ENCODE data around the gene MXI1. TPM values are rescaled to one million over a fixed set of nuclear protein-coding genes. Genes with fewer than 3 reads are reported as not detected.

Gene MXI1
- total RNA-seq, 4 donors from 2014 or later, result 58.2 to 100 (median 82.2) TPM

DNA sequence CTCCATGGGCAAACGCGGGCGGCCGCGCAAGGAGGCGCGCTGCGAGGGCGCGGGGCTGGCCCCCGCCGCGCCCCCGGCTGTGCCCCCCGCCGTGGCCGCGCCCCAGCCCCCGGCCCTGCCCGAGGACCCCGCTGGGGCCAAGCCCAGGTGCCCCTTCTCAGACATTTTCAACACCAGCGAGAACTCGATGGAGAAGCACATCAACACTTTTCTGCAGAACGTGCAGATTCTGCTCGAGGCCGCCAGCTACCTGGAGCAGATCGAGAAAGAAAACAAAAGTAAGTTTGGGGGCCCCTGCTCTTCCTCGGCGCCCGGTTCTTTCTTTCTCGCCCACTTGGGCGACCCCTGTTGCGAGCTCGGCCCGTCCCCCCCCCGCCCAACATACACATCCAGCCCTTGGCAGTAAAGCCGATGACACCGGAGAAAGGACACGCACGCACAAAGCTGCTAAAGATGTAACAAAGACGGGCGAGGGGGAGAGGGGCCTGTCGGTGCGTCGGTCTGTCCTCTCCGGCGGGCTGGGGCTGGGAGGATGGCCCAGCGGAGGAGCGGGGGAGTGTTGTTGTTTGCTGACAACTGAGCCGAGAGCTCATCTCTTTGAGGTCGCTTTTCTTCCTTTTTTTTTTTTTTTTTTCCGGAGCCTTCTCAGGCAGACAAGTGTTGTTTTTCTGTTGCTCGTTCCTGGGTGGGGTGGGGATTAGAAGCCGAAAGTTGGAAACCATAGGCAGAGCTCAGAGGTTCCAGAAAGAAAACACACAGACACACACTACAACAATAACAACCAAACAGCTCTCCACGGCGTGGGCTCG is 604 bp downstream of the MXI1 start:
- TF ChIP-seq, protein P1, sequence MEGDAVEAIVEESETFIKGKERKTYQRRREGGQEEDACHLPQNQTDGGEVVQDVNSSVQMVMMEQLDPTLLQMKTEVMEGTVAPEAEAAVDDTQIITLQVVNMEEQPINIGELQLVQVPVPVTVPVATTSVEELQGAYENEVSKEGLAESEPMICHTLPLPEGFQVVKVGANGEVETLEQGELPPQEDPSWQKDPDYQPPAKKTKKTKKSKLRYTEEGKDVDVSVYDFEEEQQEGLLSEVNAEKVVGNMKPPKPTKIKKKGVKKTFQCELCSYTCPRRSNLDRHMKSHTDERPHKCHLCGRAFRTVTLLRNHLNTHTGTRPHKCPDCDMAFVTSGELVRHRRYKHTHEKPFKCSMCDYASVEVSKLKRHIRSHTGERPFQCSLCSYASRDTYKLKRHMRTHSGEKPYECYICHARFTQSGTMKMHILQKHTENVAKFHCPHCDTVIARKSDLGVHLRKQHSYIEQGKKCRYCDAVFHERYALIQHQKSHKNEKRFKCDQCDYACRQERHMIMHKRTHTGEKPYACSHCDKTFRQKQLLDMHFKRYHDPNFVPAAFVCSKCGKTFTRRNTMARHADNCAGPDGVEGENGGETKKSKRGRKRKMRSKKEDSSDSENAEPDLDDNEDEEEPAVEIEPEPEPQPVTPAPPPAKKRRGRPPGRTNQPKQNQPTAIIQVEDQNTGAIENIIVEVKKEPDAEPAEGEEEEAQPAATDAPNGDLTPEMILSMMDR (IDR thresholded peaks at IDR 0.05; ENCODE audit: low read depth), result no peak

DNA sequence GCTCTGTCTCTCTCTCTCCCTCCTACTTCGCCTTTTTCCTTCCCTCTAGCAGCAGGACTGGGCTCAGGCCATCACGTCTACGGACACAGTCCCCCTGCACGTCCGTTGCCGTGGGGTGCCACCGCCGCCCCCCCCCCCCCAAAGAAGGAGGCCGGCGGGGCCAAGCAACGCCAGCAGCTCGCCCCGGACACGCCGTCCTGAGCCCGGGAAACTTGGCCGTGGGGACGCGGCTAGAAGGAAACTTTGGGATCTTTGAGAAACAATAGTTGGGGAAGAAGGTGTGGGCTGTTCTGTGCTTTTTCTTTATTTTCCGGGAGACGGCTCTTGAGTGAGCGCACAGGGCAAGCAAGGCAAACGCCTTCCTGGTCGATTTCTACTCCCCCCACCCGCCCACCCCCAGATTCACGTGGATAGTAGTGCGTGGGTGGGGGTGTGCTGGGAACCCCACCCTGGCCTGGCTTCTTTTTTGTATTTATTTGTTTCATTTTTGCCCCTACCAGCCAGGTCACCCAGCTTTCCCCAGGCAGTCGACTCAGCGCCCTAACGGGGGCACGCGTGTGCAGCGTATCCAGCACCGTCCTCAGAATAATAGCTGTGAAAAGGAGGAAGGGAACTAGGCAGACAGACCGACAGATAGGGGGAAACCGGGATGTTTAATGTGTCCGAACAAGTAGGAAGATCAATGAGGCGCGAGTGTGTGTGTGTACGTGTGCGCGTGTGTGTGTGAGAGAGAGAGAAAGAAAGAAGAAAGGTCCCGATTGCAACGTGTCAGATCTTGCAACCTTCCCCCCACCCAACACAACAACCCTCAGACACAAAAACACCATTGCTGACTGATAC is 1.4 kb downstream of the MXI1 start:
- TF ChIP-seq, protein P1 (IDR thresholded peaks at IDR 0.05; ENCODE audit: low read depth), result no peak

DNA sequence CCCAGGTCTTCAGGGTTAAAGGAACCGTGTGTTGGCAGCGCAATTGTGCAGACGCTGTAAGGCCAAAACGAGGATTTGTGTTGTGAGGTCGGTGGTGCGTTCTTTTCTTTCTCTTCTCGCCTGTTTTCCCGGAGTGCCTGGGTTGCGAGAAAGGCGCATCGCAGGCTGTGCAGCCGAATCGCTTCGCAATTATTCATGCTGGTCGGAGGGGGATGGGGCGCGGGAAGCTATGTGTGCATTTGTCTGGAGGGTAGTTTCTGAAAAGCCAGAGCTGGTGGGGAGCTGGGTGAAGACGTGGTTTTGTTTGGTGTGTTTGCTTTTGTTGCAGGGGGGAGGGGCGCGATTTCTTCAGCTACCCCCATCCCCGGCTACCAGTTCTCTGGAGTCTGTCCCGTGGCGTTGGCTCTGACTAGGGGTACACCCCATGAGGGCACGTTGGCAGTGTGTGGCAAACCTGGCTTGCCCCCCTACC is 2.1 kb downstream of the MXI1 start:
- TF ChIP-seq, protein P1 (IDR thresholded peaks at IDR 0.05; ENCODE audit: low read depth), result no peak

DNA sequence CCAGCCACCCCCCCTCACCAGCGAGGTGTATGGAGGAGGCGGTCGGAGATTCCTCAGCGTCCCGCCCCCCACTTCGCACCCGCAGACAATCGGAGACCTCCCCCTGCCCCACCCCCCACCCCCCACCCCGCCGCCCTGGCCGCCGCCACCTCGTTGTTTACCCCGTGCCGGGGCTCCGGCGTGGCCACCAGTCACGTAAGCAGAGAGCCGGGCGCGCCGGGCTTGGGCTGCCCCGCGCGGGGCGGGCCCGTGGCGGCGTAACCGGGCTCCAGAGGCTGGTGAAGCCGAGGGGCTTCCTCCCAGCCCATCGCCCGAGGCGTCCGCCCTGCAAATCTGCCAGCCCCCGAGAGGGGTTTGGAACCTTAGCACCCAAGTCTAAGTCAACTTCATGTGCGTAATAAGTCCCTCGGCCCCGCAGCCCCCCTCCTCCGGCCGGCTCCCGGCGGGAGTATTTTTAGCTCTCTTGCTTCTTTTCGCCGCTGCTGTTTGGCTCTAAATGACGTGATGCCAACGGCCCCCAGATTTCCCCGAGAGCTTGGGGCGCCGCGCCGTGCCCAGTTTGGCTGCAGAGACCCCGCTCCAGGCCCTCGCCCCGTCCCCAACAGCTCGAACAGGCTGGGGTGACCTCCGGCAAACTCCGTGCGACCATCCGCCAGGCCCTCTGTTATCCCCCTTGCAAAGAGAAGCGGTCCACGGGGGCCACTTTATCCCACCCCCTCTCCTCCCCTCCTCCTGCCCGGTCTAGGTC is 2.7 kb downstream of the MXI1 start:
- TF ChIP-seq, protein P1 (IDR thresholded peaks at IDR 0.05; ENCODE audit: low read depth), result no peak

DNA sequence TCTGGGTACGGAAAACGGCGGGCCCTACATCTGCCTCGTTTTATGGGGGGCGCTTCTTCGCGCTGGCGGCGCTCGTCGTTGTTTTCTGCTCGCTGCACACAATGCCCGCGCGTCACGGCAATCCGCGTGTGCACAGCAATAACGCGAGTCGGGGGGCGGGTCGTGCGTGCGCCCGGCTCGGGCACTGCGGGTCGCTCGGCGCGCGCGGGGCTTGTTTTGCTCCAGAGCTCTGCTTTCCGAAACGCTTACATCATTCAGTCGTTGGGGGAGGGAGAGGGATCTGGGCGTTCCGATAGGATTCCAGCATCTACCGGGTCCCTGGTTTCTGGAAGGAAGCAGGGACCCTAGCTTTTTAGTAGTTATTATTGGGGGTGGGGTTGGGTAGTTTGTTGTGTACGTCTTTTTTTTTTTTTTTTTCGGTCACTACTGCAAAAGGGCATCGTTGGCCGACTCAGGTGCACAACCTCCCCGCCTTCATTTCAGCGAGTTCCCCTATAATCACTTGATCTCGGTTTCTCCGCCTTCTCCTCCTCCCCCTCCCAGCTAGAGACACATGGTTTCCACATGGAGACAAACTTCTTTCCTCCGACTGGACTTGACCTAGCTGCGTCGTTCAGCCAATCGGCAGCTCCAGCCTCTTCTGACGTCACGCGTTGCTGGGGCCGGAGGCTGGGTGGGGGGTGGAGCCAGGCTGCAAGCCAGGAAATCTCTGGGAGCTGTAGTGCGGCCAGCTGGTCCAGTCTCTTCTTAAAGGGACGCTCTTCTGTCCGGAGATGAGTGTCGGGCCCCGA is 3.5 kb downstream of the MXI1 start:
- TF ChIP-seq, protein P1 (IDR thresholded peaks at IDR 0.05; ENCODE audit: low read depth), result no peak

DNA sequence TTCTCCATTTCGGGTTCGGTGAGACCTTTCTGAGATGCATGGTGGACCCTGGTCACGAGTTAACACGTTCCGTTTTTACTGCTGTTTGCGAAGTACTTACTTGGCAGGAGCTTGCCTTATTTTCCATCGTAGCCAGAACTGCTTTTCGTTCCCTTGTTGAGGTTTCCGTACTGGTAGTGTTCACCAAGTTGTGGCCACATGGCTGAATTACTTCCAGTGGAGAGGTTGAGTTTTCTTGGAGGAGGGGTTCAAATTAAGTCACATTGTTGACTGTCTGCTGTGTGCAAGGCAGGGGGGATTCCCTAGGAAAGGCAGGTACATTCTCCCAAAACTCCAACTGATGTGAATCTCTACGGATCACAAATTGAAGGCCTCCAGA is 4.0 kb downstream of the MXI1 start:
- TF ChIP-seq, protein P1 (IDR thresholded peaks at IDR 0.05; ENCODE audit: low read depth), result no peak
